ENCODE data around the gene TRMU. TPM values are rescaled to one million over a fixed set of nuclear protein-coding genes. Genes with fewer than 3 reads are reported as not detected.
"Not testable (repeated sequence)": the region's sequence is repeated elsewhere in the genome, so short reads cannot be mapped to it uniquely, and the experiment has no call there.

The TRMU gene
- total RNA-seq, 4 donors from 2014 or later: 19.3 to 62.8 (median 32.8) TPM

DNA sequence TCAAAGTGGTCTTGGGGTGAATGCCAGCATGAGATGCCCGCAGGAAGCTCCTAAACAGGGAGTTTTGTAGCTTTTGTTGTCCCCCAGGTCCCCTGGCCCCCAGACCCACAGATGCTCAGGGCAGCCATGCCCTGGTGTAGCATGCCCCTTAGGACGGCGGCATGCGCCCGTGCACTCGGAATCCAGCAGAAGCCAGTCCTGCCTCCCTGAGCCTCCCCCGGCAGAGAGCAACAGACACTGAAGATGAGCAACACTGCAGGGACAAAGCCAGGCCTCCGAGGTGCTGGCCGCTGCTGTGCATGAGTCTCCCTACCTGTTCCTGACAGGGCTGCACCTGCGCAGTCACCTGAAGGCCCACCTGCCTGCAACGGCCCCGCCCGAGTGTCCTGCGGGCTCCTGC lies 59.1 kb downstream of the TRMU start:
- ATAC-seq (ENCODE audit: low FRiP score) (no peak), DNase-seq (ENCODE audit: low spot score) (no peak)
- TF ChIP-seq, protein P1, sequence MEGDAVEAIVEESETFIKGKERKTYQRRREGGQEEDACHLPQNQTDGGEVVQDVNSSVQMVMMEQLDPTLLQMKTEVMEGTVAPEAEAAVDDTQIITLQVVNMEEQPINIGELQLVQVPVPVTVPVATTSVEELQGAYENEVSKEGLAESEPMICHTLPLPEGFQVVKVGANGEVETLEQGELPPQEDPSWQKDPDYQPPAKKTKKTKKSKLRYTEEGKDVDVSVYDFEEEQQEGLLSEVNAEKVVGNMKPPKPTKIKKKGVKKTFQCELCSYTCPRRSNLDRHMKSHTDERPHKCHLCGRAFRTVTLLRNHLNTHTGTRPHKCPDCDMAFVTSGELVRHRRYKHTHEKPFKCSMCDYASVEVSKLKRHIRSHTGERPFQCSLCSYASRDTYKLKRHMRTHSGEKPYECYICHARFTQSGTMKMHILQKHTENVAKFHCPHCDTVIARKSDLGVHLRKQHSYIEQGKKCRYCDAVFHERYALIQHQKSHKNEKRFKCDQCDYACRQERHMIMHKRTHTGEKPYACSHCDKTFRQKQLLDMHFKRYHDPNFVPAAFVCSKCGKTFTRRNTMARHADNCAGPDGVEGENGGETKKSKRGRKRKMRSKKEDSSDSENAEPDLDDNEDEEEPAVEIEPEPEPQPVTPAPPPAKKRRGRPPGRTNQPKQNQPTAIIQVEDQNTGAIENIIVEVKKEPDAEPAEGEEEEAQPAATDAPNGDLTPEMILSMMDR (IDR thresholded peaks at IDR 0.05): no peak

DNA sequence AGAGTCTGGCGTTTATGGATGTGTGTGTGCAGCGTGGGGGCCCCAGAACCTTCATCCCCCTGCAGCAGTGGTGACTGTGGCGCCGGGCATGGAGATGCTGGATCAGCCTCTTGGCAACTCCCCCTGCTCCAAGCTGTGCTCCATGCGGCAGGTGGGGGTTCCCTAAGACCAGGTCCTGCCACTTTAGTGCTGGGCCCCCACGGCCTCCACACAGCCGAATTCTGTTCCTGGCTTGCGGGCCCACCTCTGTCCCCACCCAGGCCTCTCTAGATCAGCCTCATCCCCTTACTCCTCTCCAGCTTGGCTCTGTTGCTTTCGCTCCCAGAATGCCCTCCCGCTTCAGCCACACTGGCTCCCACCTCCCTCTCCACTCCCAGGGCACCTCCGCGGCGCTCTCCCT lies 59.6 kb downstream of the TRMU start:
- TF ChIP-seq, protein P1 (IDR thresholded peaks at IDR 0.05): no peak
- ATAC-seq (ENCODE audit: low FRiP score): no peak
- no peak for DNase-seq (ENCODE audit: low spot score)

DNA sequence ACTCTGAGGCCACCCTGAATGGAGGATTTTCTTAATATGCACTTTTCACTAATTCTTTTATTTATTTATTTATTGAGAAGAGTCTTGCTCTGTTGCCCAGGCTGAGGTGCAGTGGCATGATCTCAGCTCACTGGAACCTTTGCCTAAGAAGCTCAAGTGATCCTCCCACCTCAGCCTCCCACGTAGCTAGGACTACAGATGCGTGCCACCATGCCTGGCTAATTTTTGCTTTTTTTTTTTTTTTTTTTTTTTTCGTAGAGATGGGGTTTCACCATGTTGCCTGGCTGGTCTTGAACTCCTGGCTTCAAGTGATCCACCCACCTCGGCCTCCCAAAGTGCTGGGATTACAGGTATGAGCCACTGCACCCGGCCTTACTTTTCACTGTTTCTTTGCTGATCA lies 61.5 kb downstream of the TRMU start:
- not testable (repeated sequence) for DNase-seq (ENCODE audit: low spot score); ATAC-seq (ENCODE audit: low FRiP score)

DNA sequence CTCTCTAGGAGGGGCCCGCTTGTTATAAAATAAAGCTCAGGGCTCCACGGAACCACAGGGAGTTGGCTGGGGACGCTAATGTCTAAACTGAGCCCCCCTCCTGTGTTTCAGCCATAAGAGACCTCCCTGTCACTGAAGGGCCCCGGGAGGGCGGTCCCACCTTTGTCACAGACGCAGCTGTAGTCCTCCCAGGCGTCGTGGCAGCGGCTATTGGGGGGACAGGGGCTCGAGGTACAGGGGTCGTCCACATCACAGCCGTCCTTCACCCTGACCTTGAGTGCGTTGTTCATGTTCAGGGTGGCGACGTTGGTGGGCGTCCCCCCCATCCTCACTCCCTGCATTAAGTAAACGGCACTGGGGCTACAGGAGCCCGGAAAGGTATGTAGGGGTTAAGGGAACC lies 62.0 kb downstream of the TRMU start:
- TF ChIP-seq, protein P1 (IDR thresholded peaks at IDR 0.05): no peak
- no peak for ATAC-seq (ENCODE audit: low FRiP score)
- DNase-seq (ENCODE audit: low spot score): no peak

DNA sequence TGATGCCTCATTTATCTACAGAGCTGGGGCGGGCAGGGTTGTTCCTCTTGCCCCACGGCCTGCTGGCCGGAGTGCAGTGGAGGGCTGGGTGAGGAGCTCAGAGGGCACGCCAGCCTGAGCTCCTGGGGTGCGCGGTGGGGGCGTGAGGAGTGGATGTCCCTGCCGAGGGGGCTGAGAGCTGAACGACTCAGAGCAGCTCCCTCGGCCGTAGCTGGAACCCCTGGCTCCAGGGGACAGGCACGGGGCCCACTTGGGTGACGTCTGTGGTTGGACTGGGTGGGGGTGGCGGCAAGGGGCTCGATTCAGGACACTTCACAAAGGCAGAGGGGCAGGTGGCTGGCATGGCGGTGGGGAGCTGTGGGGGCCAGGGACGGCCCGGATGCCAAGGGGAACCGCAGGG lies 62.4 kb downstream of the TRMU start:
- ATAC-seq (ENCODE audit: low FRiP score) (no peak), DNase-seq (ENCODE audit: low spot score) (no peak)
- TF ChIP-seq, protein P1 (IDR thresholded peaks at IDR 0.05): no peak

DNA sequence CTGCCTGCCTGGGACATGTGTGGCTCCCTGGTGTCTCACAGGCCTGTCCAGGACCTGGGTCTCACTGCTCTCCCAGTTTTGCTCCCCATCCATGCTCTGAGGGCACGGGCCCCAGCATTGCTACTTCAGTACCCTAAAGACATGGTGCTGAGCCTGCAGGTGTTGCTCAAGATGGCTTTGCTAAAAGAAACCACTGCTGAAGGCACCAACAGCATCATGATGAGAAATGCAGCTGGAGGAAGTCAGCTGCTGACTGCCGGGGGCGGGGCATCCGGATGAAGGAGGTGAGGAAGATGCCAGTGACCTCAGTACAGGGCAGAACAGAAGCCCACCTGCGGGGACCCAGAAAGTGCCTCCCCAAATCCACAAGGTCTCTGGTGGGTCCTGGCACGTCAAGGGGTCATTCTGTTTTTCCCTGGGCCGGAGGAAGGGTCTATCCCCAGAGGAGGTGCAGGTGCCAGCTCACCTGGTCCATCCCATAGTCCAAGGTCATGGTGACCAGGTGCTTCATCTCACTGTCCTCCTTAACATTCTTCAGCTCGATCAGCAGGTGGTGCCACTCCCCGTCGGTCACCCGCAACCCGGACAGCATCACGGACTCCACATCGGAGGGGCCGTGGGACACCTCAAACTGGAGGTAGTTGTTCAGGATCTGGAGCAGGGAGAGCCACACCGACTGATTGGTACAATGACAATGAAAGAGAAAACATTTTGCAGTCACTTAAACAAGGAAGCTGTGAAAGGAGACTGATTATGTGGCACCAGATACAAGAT lies 63.9 kb downstream of the TRMU start:
- no peak for ATAC-seq (ENCODE audit: low FRiP score)
- TF ChIP-seq, protein P1 (IDR thresholded peaks at IDR 0.05): no peak
- DNase-seq (ENCODE audit: low spot score): no peak

DNA sequence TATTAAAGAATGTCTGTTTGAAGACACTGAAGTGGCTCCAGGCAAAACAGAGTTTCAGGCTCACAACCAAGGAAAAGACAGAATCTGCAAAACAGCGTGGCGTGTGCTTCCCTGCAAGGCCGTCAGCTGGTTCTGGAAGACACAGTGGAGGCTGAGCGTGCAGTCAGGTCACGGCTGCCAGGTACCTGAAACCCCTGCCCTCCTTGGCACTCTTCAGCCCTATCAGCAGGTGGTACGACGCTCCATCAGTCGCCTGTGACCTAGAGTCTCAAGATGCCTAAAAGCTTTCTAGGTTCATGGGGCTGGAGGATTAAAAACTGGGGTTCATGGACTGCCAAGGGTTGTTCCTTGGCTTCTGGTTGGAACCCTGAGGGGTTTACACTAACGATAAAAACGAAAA lies 65.9 kb downstream of the TRMU start:
- ATAC-seq (ENCODE audit: low FRiP score) (no peak), DNase-seq (ENCODE audit: low spot score) (no peak)
- TF ChIP-seq, protein P1 (IDR thresholded peaks at IDR 0.05): no peak

Measured in omental fat pad (tissue), 4 donors.